NCI-H1105 treated with DMSO at 0.1 percent for 48 hours (cell line): ENCODE data around the gene DOCK6.
A peak's percentile ranks its signal among the peaks of the same experiment; 100 is the strongest.

Source experiments
- DNase-seq: peaks from one replicate; lab custom pipeline; 2025; lab: John Stamatoyannopoulos, UW

DOCK6 gene, protein sequence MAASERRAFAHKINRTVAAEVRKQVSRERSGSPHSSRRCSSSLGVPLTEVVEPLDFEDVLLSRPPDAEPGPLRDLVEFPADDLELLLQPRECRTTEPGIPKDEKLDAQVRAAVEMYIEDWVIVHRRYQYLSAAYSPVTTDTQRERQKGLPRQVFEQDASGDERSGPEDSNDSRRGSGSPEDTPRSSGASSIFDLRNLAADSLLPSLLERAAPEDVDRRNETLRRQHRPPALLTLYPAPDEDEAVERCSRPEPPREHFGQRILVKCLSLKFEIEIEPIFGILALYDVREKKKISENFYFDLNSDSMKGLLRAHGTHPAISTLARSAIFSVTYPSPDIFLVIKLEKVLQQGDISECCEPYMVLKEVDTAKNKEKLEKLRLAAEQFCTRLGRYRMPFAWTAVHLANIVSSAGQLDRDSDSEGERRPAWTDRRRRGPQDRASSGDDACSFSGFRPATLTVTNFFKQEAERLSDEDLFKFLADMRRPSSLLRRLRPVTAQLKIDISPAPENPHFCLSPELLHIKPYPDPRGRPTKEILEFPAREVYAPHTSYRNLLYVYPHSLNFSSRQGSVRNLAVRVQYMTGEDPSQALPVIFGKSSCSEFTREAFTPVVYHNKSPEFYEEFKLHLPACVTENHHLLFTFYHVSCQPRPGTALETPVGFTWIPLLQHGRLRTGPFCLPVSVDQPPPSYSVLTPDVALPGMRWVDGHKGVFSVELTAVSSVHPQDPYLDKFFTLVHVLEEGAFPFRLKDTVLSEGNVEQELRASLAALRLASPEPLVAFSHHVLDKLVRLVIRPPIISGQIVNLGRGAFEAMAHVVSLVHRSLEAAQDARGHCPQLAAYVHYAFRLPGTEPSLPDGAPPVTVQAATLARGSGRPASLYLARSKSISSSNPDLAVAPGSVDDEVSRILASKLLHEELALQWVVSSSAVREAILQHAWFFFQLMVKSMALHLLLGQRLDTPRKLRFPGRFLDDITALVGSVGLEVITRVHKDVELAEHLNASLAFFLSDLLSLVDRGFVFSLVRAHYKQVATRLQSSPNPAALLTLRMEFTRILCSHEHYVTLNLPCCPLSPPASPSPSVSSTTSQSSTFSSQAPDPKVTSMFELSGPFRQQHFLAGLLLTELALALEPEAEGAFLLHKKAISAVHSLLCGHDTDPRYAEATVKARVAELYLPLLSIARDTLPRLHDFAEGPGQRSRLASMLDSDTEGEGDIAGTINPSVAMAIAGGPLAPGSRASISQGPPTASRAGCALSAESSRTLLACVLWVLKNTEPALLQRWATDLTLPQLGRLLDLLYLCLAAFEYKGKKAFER (N-terminal part only)

DNA sequence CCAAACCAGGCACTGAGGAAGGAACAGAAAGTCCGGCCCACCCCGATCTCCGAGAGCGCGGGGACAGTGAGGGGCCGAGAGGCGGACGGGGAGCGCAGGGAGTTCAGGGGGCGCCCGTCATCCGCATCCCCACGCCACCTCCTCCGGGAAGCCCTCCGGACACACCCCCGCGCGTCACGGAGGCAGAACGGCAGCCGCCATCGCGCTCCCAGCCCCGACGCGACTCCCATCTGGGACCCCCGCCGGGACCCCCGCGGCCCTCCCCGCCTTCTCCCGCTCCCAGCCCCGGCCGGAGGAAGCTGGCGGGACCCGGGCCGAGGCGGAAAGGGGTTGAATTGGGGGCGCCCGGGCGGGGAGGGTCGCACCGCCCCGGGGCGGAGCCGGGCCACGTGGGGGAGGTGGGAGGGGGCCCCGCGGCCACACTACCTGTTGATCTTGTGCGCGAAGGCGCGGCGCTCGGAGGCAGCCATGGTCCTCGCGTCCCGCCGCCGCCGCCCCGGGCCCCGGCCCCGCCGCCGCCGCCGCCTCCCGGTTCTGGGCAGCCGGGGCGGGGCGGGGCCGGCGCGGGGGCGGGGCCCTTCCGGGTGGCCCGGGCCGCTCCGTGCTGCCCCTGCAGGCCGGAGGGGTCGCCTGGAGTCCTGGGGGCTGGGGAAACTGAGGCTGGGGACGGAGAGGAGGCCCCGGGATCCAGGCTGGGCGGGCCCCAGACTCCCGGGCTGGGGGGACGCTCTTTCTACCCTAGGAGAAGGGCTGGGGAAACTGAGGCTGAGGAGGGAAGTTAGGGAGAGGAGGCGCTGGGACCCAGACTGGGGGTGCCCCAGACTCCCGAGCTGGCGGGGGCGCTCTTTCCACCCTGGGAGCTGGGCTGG lies at the start of gene DOCK6:
Gene DOCK6 (minus strand): TSS at position 554 of the 869 bp plus-strand sequence. CDS start 84 bp downstream, at position 470.
- DNase-seq, result no peak

DNA sequence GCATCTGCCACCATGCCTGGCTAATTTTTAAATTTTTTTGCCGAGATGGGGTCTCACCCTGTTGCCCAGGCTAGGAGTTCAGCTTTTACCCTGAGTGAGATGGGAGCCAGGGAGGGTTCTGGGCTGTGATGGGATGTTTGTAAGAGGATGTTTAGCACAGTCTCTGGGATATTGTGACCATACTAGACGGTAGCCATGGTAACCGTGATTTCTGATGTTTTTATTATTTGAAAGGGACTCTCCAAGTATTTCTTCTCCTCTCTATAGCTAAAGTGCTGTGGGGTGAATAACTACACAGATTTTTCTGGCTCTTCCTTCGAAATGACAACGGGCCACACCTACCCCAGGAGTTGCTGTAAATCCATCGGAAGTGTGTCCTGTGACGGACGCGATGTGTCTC lies 44.0 kb upstream of the DOCK6 start:
- no peak for DNase-seq

DNA sequence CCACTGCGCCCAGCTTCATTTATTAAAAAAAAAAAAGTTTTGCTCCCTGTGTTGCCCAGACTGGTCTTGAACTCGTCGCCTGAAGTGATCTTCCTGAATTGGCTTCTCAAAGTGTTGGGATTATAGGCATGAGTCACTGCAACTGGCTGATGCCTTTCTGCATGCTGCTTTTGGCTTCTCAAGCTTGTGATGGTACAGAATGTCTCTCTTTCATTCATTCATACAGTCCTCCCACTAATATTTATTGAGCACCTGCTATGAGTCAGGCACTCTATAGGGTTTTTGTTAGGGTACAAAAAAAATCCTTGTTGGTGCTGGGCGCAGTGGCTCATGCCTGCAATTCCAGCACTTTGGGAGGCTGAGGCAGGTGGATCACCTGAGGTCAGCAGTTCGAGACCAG lies 42.6 kb upstream of the DOCK6 start:
- no peak for DNase-seq

DNA sequence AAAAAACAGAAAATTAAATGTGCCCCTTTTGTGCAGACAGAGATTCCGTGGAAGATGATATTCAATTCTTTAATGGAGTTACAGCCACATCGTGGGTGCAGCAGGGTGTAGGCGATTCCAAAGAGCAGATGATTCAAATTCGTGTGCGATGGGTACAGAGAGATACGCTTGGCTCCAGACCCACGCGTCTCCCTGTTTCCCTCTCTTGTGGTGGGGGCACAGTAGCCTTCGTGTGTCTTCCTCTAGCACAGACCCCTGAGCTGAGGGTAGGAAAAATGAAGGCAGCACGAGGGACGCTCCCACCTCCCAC lies 38.4 kb upstream of the DOCK6 start:
- no peak for DNase-seq

DNA sequence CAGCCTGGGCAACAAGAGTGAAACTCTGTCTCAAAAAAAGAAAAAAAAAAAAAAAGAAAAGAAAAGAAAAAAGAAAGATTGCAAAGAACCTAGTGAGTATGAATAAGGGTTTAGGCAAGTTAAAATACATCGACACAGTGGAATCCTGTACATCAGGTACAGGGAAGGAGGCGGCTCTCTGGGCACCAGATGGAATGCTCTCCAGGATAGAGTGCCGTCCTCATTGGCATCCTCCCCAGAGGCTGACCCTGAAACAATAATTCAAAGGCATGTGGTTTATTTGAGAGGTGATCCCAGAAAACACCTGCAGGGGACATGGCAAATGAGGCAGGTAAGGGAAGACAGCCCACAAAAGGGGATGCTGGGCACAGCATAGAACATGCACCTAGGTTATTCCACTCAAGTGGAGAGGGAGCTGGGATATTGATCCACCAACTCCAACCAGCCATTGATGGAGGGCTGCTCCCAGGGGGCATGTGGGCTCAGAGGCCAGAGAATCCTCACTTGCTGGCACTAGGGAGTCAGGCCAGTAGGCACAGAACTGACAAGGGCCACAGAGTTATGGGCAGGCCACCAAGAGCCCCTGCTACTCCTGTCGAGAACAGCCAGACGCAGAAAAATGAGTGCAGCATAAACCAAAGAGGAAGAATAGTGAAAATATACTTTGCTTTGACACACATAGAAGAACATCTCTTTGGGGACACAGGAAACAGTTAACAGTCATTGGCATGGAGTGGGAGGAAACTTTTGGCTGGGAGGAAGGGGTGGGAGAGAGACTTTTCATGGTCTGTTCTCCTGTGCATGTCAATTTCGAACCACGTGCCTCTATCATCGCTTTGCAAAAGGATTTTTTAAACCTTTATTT lies 37.9 kb upstream of the DOCK6 start:
- no peak for DNase-seq

DNA sequence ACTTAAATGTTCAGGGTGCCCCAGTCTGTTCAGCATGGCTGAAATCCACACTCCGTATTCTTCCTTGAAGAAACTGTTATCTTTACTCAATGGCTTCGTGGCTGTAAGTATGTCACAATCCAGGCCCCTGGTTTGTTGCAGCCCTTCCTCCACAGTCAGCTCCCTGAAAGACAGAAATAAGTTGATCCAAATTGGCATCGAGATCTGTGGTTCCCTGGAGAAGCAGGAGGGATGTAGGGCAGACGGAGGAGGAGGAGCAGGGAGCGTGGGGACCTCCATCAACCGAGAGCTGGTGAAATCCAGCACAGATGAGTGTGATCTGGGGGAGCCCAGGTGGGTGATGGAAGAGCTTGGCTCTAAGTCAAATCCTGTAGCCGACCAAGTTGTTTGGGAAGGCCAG lies 33.9 kb upstream of the DOCK6 start:
- DNase-seq, result no peak

DNA sequence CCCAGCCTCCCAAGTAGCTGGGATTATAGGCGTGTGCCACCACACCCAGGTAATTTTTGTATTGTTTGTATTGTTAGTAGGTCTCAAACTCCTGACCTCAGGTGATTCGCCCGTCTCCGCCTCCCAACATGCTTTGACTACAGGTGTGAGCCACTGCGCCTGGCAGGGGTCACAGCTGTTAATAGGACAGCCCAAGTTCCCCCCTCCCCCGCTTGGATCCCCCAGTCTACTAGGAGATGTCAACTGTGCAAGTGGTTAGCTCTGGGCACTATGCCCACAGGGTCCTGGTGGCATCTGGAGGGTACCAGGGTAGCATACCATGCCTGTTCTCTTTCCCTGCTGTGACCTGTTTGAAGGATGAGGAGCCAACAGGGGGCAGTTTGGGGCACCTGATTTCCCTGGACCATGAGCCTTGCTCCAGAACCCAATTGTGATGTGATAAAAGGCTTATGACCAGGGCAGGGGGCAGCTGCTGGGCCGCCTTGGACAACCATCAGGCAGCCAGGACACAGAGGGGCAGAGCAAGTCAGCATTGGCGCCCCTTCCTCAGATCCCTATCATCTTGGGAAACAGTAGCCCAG lies 33.4 kb upstream of the DOCK6 start, which contains the start of gene TSPAN16:
Gene TSPAN16 (plus strand): TSS at position 496 of the 581 bp plus-strand sequence. CDS start 138 bp downstream, outside the sequence.
- DNase-seq, result no peak

DNA sequence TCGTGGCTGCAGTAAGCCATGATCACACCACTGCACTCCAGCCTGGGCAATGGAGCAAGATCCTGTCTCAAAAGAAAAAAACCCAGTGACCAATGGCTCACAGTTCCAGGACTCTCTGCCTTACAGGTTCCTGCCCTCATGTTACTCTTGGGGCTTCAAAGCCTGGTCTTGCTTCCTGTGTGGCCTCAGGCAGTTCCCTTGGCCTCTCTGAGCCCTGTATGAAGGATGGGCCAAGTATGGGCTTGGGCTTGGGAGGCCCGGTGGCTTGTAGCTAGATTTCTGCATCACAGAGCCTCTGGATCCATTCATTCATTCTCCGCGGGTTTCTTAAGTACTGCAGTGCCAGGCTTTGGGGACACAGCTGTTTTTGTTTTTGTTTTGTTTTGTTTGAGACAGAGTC lies 32.9 kb upstream of the DOCK6 start:
- DNase-seq, result no peak

DNA sequence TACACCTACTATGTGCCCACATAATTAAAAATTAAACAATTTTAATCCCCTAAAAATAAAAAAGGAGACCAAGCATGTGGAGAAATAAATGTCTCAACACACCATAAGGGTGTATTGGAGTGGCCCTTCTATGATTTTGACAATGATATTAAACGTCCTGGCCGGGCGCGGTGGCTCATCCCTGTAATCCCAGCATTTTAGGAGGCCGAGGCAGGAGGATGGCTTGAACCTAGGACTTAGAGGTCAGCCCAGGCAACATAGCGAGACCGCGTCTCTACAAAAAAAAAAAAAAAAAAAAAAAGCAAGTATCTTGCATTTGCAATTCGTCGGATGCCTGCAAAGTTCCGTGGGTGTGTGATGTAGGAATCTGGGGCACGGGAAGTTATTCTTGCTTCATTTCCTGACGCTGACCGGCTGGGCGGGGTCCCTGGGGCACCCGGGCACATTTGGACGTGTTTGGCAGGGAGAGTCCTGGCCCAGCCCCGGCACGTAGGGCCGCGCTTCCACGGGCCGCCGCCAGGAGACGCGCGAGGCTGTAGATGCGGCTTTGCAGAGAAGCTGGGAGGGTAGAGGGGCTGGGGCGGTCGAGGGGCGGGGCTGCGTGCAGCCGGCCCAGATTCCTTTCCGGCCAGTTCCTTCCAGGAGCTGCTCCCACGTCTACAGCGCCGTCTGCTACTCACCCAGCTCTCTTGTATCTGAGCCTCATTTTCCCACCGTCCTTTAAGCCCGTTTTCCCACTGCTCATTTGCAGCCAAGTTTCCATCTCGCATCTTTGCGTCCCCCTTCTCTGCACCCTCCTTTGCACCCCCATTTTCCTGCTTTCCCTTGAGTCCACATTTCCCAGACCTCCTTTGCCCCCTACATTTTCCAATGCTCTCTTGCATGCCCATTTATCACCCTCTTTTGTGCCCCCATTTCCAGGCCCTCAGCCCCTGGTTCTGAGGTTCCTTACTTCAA lies 31.4 kb upstream of the DOCK6 start:
- peak; percentile 80 for DNase-seq

DNA sequence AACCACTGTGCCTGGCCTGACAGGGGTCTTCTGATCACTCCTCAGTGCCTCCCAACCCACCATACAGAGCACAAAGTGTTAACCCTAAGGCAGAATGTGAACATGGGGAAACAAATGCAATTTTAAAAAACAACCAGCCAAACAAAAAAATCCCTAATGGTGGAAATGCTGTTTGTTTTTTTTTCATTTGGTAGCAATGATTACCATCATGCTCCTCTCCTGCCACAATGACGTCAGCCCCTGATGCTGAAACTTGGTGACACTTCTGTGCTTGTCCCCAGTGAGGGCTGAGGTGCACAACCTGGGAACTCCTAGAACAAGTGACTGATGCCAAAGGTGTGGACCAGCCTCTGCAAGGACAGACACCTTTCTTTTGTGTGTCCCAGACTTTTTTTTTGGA lies 29.7 kb upstream of the DOCK6 start:
- DNase-seq, result no peak

DNA sequence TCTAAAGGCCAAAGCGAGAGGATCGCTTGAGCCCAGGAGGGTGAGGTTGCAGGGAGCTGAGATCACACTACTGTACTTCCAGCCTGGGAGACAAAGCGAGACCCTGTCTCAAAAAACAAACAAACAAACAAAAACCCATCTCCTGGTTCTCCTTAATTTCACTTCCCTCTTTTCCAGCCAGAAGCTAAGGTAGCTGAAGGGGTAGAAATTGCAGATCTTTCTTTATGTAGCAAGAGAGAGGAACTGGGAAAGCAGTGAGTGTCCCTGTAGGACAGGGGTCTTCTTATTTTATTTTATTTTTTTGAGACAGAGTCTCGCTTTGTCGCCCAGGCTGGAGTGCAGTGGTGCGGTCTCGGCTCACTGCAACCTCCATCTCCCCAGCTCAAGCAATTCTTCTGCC lies 29.1 kb upstream of the DOCK6 start:
- DNase-seq, result no peak

DNA sequence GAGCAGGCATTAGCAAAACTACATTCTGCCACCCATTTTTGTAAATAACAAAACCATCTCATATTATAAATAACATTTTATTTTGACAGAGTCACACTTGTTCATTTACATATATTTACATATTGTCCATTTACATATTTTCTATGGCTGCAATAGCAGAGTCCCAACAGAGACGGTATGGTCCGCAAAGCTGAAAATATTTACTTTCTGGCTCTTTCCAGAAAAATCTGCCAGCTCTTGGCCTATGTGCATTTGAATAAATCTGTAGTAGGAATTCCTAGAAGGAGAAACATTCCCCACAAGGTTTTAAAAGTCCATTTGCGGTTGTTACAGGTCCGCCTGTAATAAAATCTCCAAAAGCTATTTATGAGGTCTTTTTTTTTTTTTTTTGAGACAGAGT lies 27.9 kb upstream of the DOCK6 start:
- DNase-seq, result no peak

DNA sequence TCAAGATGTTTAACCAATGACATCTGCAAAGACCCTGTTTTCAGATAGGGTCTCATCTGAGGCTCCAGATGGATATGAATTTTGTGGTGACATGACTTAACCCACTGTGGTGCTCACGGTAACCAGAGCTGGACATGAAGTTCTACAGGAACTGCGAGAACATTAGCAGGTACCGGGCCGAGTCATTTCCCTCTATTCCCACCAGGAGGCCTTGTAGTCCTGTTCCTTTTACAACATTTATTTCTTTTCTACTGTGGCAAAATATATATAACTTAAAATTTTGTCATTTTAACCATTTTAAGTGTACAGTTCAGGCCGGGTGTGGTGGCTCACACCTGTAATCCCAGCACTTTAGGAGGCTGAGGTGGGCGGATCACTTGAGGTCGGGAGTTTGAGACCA lies 26.0 kb upstream of the DOCK6 start:
- DNase-seq, result no peak

DNA sequence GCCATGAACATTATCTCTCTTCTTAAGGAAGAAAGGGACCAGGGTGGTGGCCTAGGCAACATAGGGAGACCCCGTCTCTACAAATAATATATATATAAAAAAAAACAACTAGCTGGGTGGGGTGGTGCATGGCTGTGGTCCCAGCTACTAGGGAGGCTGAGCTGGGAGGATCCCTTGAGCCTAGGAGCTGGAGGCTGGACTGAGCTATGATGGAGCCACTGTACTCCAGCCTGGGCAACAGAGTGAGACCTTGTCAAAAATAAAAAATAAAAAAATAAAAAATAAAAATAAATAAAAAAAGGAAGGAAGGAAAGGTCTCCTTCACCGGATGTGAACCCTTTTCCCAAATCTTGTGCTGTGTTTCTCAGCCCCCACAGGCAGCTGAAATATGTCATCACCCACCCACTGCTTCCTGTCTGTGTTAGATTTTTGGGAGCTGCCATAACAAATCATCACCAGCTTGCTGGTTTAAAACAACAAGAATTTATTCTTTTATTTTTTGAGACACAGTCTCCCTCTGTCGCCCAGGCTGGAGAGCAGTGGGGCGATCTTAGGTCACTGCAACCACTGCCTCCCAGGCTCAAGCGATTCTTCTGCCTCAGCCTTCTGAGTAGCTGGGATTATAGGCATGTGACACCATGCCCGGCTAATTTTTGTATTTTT lies 24.1 kb upstream of the DOCK6 start:
- no peak for DNase-seq

DNA sequence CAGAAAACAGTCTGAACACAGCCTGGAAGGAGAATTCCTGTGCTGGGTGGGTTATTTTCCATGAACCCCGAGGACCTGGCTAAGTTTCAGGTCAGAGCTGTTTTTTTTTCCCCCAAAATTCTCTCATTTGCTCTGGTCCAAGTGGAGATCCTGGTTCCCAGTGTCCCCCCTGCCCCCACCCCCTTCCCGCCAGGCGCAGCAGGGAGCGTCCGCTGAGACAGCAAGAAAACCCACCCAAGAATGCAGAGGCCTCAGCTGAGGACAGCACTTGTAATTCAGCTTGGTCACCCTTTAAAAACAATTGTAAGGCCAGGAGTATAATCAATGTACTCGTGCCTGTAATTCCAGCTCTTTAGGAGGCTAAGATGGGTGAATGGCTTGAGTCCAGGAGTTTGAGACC lies 22.2 kb upstream of the DOCK6 start:
- no peak for DNase-seq

DNA sequence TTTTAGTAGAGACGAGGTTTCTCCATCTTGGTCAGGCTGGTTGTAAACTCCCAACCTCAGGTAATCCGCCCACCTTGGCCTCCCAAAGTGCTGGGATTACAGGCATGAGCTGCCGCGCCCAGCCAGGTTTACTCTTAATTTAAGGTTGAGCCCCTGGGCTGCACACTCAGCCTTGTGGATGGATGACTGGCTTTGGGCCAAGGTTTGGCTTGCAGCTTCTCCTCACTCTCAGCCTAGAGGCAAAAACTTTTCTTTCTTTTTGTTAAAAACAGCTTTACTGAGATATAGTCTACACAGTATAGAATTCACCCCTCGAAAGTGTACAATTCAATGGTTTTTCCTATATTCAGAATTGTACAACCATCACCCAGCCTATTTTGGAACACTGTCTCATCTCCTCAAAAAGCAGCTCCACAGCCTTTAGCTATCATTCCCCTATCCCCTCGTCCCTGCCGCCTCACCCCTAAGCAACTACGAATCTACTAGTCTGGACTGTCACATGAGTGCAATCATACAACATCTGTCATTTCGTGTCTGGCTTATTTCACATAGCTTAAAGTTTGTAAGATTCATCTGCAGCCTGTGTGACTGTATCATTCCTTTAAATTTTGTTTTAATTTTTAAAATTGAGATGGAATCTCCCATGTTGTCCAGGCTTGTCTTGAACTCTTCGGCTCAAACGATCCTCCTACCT lies 19.2 kb upstream of the DOCK6 start:
- no peak for DNase-seq

DNA sequence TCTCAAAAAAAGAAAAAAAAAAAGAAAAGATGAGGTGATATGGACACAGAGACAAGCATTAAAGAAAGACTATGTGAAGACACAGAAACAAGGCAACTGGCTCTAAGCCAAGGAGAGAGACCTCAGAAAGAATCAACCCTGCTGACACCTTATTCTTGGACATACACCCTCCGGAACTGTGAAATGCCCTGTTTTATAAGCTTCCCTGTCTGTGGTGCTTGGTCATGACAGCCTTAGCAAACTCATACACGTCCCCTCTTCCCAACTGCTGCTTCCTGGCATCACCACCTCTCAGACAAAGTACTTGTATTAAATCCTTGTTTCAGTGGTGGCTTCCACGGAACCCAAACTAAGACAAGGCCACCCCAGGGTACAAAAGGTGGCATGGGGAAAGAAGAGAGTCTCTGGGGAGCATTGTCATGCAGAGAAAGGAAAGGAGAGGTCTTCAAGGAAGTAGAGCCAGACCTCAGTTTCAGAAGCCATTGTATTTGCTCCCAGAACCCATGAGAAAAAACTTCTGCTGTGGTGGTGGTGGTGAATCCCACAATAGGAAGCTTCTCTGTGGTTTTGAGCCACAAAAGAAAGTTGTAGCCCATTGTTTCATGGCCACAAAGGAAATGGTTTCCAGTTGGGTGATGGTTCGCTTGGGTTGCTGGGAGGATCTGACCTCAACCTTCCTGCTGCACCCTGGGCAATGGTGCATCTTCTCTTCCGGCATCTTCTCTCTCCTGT lies 17.3 kb upstream of the DOCK6 start:
- no peak for DNase-seq
